Measurements from ENCODE around the gene ACTR6. TPM values are rescaled to one million over a fixed set of nuclear protein-coding genes. Genes with fewer than 3 reads are reported as not detected.

The ACTR6 gene
- total RNA-seq, 1 experiment from 2014 or later = 4.2 TPM

- DNase-seq (ENCODE audit: low spot score) = peak; percentile 96
Measured at GRCh38 chr12:100266585-100266834, 65.9 kb downstream of the ACTR6 start.

- peak; percentile 97 for DNase-seq (ENCODE audit: low spot score)
Measured at GRCh38 chr12:100266835-100267602, 66.4 kb downstream of the ACTR6 start, which contains the start of the genes DEPDC4 and SCYL2. Gene DEPDC4 (minus strand): TSS chr12:100267079. CDS start chr12:100267076, 3 bp downstream. Gene SCYL2 (plus strand): TSS chr12:100267177. CDS start chr12:100282971, 15,794 bp downstream.

- peak; percentile 60 for DNase-seq (ENCODE audit: low spot score)
Measured at GRCh38 chr12:100267603-100268281, 67.1 kb downstream of the ACTR6 start.

- peak; percentile 30 for DNase-seq (ENCODE audit: low spot score)
Measured at GRCh38 chr12:100268835-100269564, 68.4 kb downstream of the ACTR6 start.

GRCh38 chr12:100273782-100274181 is 73.2 kb downstream of the ACTR6 start:
- DNase-seq (ENCODE audit: low spot score) = no peak

Small RNAs within 50 kb of the gene (small RNA-seq; reads per million reads assigned to genes)
- gene MIR1827 (not detected), gene RF00019 (not detected), gene RN7SL176P (not detected)

Other genes with a start within 250 kb of the ACTR6 start
- gene ANKS1B, start 215.9 kb upstream of the ACTR6 start, total RNA-seq (2014; rRNA removed; shearing (Covaris generic)) = not detected in 2 replicates
- gene BLTP3B, start 57.9 kb upstream of the ACTR6 start, total RNA-seq (2014; rRNA removed; shearing (Covaris generic)) = 13.4 and 14.4 TPM in 2 replicates
- gene DEPDC4, start 66.3 kb downstream of the ACTR6 start, total RNA-seq (2014; rRNA removed; shearing (Covaris generic)) = 0.23 and 1.1 TPM in 2 replicates
- 17.1 and 19.4 TPM in 2 replicates for gene SCYL2, start 66.4 kb downstream of the ACTR6 start, total RNA-seq (2014; rRNA removed; shearing (Covaris generic))
- not detected in 2 replicates for gene SLC17A8, start 156.3 kb downstream of the ACTR6 start, total RNA-seq (2014; rRNA removed; shearing (Covaris generic))

All from HT-29 (cell line).